Stimulated activated CD4-positive, alpha-beta T cell treated with anti-CD3 and anti-CD28 coated beads, TNF-alpha, amount 100 ng/mL, for 4 hours (primary cell): Measurements from ENCODE around the gene TSC22D1.
"Not testable (repeated sequence)": the region's sequence is repeated elsewhere in the genome, so short reads cannot be mapped to it uniquely, and the experiment has no call there.

Experiments
- DNase-seq, 3 experiments: peaks; one replicate each; pipeline ENCODE4 v3.0.0-alpha.2; 2020; ENCODE audit warnings: low read depth in 3 of 3

Gene TSC22D1

DNA sequence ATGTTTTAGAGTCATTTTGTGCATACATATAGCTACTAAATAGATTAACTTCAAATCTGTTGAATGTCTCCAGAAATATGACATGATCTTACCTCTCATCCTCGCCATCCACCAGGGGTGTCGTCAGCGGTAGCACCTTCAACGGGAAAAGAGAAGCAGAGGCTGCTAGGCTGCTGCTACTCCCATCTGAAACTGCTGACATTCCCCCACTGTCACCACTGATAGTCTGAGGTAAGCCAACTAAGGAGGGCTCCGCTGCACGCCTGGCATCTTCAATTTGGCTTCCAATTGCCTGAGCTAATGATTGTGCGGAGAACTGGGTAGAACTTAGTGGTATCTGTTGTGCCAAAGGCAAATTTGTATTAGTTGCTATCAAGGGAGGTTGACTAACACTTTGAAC, 3.1 kb downstream of the TSC22D1 start:
- DNase-seq, result no peak

DNA sequence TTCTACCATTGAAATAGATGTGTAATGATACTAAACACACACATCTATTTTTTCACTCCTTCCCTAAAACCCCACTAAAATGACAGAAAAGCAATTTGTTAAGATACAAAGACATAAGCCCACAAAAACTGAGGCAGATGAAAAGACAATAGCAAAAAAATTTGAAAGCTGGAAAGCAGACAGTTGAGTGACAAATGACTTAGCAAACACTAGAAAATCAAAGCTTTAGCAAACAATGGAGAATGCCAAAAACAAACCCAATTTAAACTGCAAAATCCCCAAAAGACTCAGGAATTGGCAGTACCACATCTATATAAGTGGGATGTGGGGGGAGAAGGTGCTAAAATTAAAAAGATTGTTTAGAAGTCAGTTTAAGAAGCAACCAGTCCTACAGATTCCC, 9.5 kb downstream of the TSC22D1 start:
- DNase-seq, result no peak

DNA sequence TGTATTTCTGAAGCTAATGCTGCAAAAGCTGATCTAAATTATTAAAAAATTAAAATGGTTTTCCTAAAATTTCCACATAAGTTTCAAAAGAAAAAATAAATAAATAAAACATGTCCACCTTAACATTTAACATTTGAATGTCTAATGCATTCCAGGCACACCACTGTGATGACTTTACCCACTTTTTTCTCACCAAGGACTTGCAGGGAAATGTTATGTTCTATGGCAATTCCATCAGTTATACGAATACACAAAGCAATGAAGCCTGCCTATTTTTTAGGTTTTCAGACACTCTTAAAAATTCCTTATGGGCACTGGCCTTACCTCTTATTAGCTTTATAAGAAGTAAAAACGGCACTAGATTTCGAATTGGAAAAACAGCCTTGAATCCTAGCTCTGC, 10.2 kb downstream of the TSC22D1 start:
- DNase-seq, result no peak

DNA sequence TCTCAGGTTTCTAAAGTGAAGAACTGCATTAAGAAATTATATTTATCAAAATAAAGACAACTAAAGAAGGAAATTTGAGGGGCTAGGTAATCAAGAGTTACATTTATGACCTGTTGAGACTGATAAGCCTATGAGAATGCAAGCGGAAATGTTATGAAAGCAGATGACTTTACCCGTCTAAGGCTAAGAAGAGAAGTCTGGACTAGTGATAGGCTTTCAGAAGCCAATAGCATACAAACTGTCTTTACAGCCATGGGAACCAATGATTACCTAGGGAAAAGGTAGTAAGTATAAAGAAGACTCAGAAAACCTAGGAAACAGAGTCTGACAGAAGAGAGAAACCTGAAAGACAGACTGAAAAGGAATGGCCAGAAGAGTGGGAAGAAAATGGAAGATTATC, 11.2 kb downstream of the TSC22D1 start:
- DNase-seq, result no peak

DNA sequence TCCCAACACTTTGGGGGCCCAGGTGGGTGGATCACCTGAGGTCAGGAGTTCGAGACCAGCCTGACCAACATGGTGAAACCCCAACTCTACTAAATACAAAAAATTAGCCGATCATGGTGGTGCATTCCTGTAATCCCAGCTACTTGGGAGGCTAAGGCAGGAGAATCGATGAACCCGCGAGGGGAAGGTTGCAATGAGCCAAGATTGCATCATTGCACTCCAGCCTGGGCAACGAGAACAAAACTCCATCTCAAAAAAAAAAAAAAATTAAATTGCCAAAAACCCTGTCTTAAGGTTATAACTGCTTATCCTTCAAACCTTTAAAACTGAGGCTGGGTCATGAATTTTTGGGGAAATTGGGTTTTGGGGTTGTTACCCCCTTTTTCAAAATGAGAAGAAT, 13.3 kb downstream of the TSC22D1 start:
- DNase-seq, result not testable (repeated sequence)

DNA sequence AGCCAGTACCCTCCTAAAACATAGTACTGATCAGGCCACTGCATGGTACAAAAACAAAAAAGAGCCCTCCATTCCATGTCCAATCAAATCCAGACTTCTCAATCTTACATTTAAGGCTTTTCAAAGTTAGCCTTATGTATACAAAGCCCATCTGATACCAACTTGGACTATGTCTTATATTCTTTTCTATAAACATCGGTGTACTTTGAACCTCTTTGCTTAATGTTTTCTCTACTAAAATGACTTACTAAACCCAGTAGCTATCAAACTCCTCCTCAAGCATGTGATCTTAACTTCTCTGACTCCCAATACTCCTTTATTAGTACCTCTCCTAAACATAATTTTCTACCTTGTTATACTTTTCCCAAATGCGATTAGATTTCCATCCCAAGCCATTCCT, 14.8 kb downstream of the TSC22D1 start:
- no peak for DNase-seq

DNA sequence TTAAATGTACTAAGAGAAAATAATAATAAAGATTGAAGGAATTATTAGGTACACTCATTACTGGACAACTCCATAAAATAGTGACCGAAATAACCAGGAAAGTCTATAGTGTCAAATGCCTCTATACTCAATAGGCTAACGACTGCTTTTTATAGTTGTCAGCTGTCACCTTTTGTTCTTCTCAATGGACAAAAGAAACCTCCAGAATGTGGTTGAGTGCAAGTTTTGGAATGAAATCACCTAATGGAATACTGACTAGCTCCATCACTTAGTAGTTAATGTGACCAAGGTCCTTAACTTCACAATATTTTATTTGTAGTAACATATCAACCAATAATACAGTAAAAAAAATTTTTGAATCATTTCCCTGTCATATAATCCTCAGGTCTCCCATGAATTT, 18.1 kb downstream of the TSC22D1 start:
- no peak for DNase-seq

DNA sequence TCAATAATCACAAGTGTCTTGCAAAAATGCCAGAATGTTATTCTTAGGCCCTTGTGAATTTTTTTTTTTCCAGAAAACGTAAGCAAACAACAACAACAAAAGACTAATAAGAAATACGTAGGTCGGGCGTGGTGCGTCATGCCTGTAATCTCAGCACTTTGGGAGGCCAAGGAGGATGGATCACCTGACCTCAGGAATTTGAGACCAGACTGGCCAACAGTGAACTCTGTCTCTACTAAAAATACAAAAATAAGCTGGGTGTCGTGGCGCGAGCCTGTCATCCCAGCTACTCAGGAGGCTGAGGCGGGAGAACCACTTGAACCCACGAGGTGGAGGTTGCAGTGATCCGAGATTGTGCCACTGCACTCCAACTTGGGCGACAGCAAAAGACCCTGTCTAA, 20.9 kb downstream of the TSC22D1 start:
- no peak for DNase-seq

DNA sequence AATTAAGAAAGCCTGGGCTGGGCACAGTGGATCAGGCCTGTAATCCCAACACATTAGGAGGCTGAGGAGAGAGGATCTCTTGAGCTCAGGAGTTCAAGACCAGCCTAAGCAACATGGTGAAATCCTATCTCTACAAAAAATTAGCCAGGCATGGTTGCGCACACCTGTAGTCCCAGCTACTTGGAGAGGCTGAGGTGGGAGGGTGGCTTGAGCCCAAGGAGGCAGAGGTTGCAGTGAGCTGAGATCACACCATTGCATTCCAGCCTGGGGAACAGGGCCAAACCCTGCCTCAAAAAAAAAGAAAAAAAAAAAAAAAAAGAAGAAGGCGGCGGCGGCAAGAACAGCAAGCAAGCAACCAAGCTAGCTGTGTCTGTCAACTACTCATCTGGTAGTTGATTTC, 26.7 kb downstream of the TSC22D1 start:
- no peak for DNase-seq

DNA sequence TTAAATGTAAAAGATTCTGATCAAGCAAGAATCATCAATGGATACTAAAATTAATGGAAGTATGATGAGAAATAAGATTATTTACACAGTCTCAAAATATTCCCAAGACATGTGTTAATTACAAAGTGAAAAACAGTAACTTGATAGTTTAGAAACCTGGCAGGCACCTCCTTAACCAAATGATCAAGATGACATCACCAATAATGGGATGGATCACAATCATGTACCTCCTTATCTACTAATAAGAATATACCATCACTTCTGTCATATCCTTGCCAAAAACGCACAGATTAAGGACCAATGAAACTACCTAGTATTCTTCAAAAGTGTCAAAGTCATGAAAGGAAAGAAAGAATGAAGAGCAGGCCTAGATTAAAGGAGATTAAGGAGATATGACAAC, 30.0 kb downstream of the TSC22D1 start:
- DNase-seq, result no peak

DNA sequence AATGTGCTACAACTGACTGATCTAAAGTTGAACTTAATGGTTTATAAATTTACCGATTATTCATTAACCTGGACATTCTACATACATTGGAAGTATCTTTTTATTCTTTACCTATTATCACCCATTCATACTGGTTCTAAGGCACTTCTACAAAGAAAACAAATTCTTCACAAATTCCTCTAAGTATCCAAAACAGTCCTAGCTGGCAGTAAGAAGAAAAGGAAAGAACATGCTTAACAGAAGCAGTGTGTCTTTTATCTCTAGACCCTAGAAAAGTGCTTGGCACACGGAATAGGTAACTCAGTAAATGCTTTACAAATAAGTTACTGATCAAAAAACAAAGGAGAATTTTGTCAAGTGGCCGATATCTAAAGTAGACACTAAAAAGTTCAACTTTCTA, 32.8 kb downstream of the TSC22D1 start:
- DNase-seq, result no peak

DNA sequence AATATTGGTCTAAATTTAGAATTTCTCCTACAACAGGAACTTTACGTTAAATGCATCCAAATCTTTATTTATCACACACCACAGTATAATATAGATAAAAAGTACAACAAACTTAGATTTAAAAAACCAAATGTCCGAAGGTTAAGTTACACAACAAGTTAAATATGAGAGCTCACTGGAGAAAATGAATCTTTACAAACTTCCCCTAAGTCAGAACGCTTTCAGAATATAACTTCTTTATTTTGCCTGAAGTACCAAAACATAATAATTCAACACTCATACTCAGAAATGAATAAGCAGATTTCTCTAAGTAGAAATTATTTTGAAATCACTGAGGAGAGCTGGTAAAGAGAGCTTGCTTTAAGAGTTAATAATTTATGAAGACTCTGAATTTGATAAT, 33.8 kb downstream of the TSC22D1 start:
- DNase-seq, result no peak

DNA sequence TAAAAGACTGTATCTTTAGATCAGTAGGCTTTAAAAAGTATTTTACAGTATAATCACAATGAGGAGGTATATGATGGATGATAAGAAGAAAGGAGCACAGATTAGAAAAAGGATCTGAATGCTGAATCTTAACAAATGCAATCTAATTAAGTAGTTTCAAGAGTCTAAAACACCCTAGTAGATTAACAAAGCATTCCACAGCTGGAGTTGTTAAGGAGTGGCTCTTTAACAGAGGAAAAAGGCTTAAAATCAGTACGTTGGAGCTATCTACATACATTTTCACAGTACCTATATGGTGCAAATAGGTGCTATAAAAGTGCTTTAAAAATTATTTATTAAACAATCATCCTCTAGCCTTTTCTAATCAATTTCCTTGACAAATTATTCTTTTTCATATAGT, 34.5 kb downstream of the TSC22D1 start:
- DNase-seq, result no peak

DNA sequence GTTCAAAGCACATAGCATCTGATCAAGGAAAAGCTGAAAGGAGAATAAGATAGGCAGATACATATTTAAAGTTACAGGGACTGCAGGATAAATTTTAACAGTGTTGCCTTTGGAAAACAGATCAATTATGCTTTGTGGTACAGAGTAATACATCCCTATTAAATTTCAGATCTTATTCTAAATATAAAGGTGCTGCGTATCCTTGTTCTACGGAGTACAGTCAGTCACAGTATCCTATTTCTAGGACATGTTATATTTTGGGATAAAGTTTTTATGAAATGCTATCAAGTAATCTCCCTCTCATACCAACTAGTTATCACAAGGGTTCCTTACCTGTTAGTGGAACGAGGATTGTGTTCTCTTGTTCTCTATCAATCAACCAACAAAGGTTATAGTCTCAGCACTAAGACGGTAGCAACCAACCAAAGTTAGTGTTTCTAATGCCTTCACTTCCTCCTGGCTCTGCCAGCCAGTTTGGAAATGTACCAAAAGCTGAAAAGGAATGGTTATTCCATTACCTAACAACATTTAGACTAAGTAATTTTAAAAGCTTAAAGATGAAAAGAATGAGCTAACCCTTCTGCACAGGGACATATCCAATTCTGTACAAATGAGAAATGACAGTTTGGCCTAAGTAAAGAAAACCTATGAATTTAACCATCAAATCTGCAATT, 35.2 kb downstream of the TSC22D1 start:
- no peak for DNase-seq

DNA sequence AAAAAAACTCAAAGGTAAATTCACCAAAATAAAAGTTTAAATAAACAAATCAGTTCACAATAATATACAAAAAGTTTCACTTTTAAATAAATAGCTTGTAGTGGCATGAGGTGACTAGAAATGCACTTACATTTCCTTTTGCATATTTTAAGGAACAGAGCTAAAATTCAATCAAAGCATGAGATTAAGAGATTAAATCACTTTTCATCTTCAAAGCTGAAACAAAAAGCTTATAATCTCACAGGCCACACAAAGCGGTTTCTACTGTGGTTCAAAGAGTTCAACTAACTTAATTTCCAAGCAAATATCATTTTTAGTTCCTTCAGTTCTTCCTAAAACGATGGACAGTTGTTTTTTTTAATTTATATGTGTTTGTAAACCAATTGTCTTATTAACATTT, 38.9 kb downstream of the TSC22D1 start:
- no peak for DNase-seq

DNA sequence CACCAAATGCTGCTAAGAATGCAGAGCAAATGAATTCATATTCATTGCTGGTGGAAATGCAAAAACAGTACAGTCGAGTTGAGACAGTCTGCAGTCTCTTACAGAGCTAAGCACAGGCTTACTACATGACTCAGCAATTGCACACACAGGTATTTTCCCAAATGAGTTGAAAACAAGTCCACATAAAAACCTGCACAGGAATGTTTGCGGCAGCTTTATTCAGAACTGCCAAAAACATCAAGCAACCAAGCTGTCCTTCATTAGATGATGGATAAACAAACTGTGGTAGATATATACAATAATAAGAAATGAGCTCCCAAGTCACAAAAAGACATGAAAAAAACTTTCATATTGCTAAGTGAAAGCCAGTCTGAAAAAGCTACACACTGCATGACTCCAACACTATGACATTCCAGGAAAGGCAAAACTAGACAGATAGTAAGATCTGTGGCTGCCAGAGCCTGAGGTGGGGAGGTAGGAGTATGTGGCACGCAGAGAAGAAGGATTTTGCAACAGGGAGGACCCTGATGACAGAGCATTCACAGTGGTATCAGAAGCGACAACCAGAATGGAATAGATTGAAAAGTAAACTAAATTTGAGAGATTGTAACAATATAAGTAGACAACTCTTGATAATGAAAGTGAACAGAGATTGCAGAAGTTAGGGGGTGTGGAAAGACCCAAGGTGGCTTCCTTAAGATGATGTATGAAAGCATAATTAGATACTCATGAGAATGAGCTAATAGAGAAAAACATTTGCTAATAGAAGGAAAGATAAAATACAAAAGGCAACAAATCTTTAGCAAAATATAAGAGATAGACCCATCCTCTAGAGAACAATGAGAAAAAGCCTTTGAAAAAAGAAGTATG, 52.7 kb downstream of the TSC22D1 start:
- DNase-seq, result no peak

DNA sequence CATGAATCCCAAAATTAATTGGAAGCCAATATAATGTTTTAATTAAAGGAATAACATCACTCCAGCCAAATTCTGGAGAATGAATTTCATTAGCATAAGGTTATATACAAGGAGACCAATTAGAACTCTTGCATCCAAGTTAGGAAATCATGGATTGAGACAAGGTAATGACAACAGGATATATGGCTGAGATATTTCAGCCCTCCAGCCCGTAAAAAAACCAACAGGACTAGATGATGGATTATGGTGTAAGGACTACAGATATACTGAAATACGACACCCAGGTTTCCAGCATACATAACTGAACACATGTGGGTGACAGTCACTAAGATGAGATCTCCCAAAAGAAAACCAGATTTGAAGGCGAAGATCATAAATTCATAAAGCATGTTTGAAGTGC, 56.5 kb downstream of the TSC22D1 start:
- DNase-seq, result no peak

DNA sequence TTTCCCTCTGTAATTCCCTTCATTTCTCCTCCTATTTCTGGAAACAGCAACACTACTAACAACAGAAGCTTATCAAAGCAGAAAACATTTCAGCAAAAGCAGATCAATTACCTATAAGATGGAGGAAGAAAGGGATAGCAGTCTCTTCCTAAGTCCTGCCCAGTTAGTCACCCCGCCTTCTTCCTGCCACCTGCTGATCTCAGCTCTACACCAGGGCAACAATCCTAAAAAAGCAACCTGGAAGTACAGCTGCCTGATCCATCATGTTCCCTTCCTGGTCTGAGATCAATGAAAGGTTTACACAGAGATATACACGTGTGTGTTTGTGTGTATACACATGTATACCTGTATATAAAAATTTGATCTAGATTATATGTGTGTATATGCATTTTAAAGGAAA, 59.4 kb downstream of the TSC22D1 start:
- no peak for DNase-seq

DNA sequence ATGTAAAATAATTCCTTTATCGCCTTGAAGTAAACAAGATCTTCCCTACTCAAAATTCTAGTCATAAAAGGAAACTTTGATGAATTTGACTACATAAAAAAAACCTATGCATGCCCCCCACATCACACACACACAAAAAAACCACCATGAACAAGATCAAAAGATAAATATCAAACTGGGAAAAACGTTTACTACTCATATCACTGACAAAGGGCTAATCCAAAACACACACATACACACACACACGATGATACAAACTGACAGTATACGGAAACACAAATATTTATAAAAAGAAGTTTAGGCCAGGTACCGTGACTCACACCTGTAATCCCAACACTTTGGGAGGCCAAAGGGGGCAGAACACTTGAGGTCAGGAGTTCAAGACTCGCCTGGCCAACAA, 61.9 kb downstream of the TSC22D1 start:
- no peak for DNase-seq

DNA sequence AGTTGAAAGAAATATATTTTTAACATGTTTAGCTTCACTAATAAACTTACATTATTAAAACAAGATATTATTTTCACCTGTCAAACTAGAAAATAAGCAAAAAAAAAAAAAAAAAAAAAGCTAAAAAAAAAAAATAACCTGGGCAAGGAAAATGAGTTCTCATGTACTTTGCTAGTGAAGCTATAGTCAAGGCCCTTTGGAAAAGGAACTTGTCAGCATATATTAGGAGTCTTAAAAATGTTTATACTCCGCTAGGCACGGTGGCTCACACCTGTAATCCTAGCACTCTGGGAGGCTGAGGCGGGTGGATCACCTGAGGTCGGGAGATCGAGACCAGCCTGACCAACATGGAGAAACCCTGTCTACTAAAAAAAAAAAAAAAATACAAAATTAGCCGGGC, 66.3 kb downstream of the TSC22D1 start:
- not testable (repeated sequence) for DNase-seq

DNA sequence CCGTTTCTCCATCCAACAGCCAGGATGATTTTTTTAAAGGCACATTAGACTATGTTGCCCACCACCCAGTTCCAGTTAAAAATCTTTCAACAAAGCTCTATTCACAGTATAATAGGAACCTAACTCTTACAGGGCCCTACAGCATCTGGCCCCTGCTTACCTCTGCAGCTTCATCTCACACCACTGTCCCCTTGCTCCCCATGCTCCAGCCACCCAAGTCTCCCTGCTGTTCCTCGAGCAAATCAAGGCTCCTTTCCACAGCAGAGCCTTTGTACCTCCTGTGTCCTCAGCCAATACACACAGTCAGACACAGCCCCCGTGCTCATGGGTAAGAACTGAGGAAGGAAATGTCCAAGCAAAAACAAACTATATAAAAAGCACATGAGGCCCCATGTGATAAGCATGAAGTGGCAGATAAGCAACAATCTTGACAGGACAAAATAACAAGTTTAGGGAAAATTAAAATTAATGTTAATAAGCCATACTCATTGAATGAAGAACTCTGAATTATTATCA, 67.5 kb downstream of the TSC22D1 start:
- no peak for DNase-seq

DNA sequence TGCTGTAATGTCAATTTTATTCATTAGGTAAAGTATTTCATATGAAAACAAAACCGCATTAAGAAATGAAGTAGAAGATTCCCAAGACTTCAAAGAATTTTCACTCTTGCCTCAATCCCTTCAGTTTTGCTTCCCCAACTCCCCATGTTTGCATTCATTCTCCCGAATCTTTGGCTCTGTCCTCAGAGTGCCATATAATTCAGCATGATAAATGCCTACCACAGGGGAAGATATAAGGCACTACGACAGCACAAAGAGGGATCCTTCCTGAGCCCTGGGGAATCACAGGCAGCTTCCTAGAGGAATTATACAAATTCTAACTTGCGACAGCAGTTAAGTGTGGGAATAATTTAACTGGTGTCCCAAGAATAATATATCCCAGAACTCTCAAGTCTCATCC, 68.5 kb downstream of the TSC22D1 start:
- no peak for DNase-seq

DNA sequence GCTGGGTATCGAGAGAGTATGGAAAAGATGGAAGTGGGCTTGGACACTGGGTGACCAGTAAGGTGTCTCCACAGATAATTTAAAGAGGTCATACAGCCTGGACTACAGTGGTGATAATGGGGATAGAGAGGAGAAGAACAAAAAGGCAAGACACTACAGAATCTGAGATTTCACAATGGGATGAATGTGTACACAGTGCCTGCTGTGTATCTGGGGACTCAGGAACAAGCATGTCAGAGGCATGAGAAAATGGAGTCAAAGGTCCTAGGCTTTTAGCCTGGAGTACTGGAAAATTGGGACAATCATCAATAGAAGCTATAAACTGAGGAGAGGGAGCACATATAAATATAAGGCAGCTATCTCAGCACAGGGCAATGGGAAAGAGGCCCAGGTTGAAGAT, 69.4 kb downstream of the TSC22D1 start:
- DNase-seq, result no peak
